Posterior vena cava (tissue), 2 donors: ENCODE data around the gene ACTR5. TPM values are rescaled to one million over a fixed set of nuclear protein-coding genes. Genes with fewer than 3 reads are reported as not detected.

ENCODE experiments used
- DNase-seq: peaks from one replicate; pipeline ENCODE4 v3.0.0-alpha.2; 2020; ENCODE audit warnings: low spot score
- intact Hi-C, 2 donors: fragments of 100-400 bp; cut with DNase I; formaldehyde crosslinking; loops; one replicate each; pipeline versions ENCODE4 v1.14.1 to v1.14.2; 2022 to 2023
- total RNA-seq, 2 donors: library from RNA; stranded (reverse); fragmentation: NEBNext Ultra II Directional; extraction: Animal tissue kit (Norgen Biotek cat#: 25700); gene quantifications; one replicate each; pipeline ENCODE4 v1.2.1, GENCODE V29; 2021
- donor health status: DM: yes; HTN: yes; CAD: no.
- donor health status: DM: yes; HTN: yes; CAD: no.

The ACTR5 gene
- total RNA-seq, 2 donors from 2014 or later, result 5.1 to 5.8 TPM

- intact Hi-C loops, result no loop called here
- DNase-seq, result no peak
Measured at GRCh38 chr20:38818113-38819065, 70.1 kb downstream of the ACTR5 start.

Other genes with a start within 250 kb of the ACTR5 start
- not detected for gene ADIG, start 167.3 kb upstream of the ACTR5 start, total RNA-seq
- not detected for gene ARHGAP40, start 146.7 kb upstream of the ACTR5 start, total RNA-seq
- not detected for gene SLC32A1, start 24.0 kb upstream of the ACTR5 start, total RNA-seq
- gene PPP1R16B, start 57.2 kb downstream of the ACTR5 start, total RNA-seq, result 10 to 100 TPM in 1 of 2 donors, 1 to 10 TPM in 1; 8.5 to 11.7 TPM
- 10 to 100 TPM; 72.1 to 94.3 TPM for gene FAM83D, start 178.0 kb downstream of the ACTR5 start, total RNA-seq
- gene DHX35, start 213.9 kb downstream of the ACTR5 start, total RNA-seq, result 10 to 100 TPM; 12.1 to 13.9 TPM